HepG2 (cell line): ENCODE measurements around the gene CSNK1E. TPM values are rescaled to one million over a fixed set of nuclear protein-coding genes. Genes with fewer than 3 reads are reported as not detected.
A peak's percentile ranks its signal among the peaks of the same experiment; 100 is the strongest.

Experiments used
- BATF2 ChIP-seq: sonication (generic); formaldehyde crosslinking; IDR thresholded peaks from 2 replicates; pipeline ENCODE4 v1.8.0; 2022; ENCODE audit warnings: mild to moderate bottlenecking, missing genetic modification reagents, moderate library complexity
- FOXC1 ChIP-seq: sonication (generic); formaldehyde crosslinking; IDR thresholded peaks from 2 replicates; pipeline ENCODE4 v1.8.0; 2022; ENCODE audit warnings: mild to moderate bottlenecking, missing genetic modification reagents, borderline replicate concordance
- HCFC1 ChIP-seq: fragments of 150-350 bp; IDR thresholded peaks from 2 replicates; pipeline ENCODE4 v1.6.1; 2014; ENCODE audit warnings: low read depth, low read length
- HDAC1 ChIP-seq: sonication (generic); formaldehyde crosslinking; IDR thresholded peaks from 2 replicates; pipeline ENCODE4 v1.5.1; 2020; ENCODE audit warnings: mild to moderate bottlenecking, missing genetic modification reagents
- IRF2 ChIP-seq: IDR thresholded peaks from 2 replicates; pipeline ENCODE4 v1.6.1; 2018; ENCODE audit warnings: missing genetic modification reagents, missing compliant biosample characterization
- MAFG ChIP-seq: sonication (generic); formaldehyde crosslinking; IDR thresholded peaks from 2 replicates; pipeline ENCODE4 v1.5.1; 2020; ENCODE audit warnings: mild to moderate bottlenecking, missing genetic modification reagents
- MYPOP ChIP-seq: sonication (generic); formaldehyde crosslinking; IDR thresholded peaks from 2 replicates; pipeline ENCODE4 v1.8.1; 2023; ENCODE audit warnings: mild to moderate bottlenecking, moderate library complexity, missing genetic modification reagents
- NBN ChIP-seq: fragments of 450-650 bp; conservative IDR thresholded peaks from 2 replicates; pipeline ENCODE4 v1.6.1; 2017
- PAX8 ChIP-seq: sonication (generic); formaldehyde crosslinking; IDR thresholded peaks from 2 replicates; pipeline ENCODE4 v1.8.0; 2022; ENCODE audit warnings: mild to moderate bottlenecking, missing genetic modification reagents, borderline replicate concordance
- SKI ChIP-seq: fragments of 450-650 bp; IDR thresholded peaks from one replicate; pipeline ENCODE4 v1.6.1; 2018; ENCODE audit warnings: mild to moderate bottlenecking; ENCODE audit not compliant: partially characterized antibody
- STAT6 ChIP-seq: sonication (generic); formaldehyde crosslinking; IDR thresholded peaks from 2 replicates; pipeline ENCODE4 v1.4.0; 2020; ENCODE audit warnings: missing genetic modification reagents, mild to moderate bottlenecking, borderline replicate concordance
- UBTF ChIP-seq: sonication (generic); formaldehyde crosslinking; IDR thresholded peaks from 2 replicates; pipeline ENCODE4 v1.4.0; 2020; ENCODE audit warnings: mild to moderate bottlenecking, missing genetic modification reagents
- YY1 ChIP-seq: IDR thresholded peaks from 2 replicates; pipeline ENCODE4 v1.6.1; 2011; ENCODE audit warnings: low read length, low read depth, moderate library complexity, mild to moderate bottlenecking; ENCODE audit not compliant: insufficient read depth, insufficient replicate concordance
- ZFP41 ChIP-seq: sonication (generic); formaldehyde crosslinking; IDR thresholded peaks from 2 replicates; pipeline ENCODE4 v1.4.0; 2020; ENCODE audit warnings: mild to moderate bottlenecking, missing genetic modification reagents, borderline replicate concordance
- ZFP82 ChIP-seq: sonication (generic); formaldehyde crosslinking; IDR thresholded peaks from 2 replicates; pipeline ENCODE4 v1.5.1; 2020; ENCODE audit warnings: mild to moderate bottlenecking, missing genetic modification reagents, borderline replicate concordance
- ZFP91 ChIP-seq: sonication (generic); formaldehyde crosslinking; IDR thresholded peaks from 2 replicates; pipeline ENCODE4 v1.9.0; 2022; ENCODE audit warnings: missing genetic modification reagents, mild to moderate bottlenecking, borderline replicate concordance
- ZNF235 ChIP-seq: sonication (generic); formaldehyde crosslinking; IDR thresholded peaks from 2 replicates; pipeline ENCODE4 v1.8.1; 2023; ENCODE audit warnings: mild to moderate bottlenecking, missing genetic modification reagents, borderline replicate concordance
- ZNF337 ChIP-seq: sonication (generic); formaldehyde crosslinking; IDR thresholded peaks from 2 replicates; pipeline ENCODE4 v1.5.1; 2020; ENCODE audit warnings: missing genetic modification reagents, low read depth, mild to moderate bottlenecking, borderline replicate concordance
- ZNF746 ChIP-seq: sonication (generic); formaldehyde crosslinking; IDR thresholded peaks from 2 replicates; pipeline ENCODE4 v1.8.0; 2022; ENCODE audit warnings: mild to moderate bottlenecking, missing genetic modification reagents
- polyA plus RNA-seq, 8 experiments: library from polyadenylated mRNA; depleted of rRNA in 3 of 8; stranded (reverse) in 7 of 8; unstranded in 1 of 8; fragments of >200 nt; fragmentation: Illumina TruSeq in 4 of 8; extraction: Trizol in 4 of 8; gene quantifications; 2 replicates each; pipeline versions ENCODE4 v1.2.1 to v1.2.3, GENCODE V29; 2011 to 2016; ENCODE audit warnings: low read depth in 4 of 8, missing spikeins in 1 of 8, mixed read lengths in 1 of 8; ENCODE audit not compliant: insufficient read depth in 1 of 8
- total RNA-seq, 5 experiments: library from RNA; depleted of rRNA; stranded (reverse); fragments of >200 nt; fragmentation: Illumina TruSeq; extraction: Trizol; gene quantifications; 2 replicates each; pipeline ENCODE4 v1.2.3, GENCODE V29; 2016; ENCODE audit warnings: low read depth in 1 of 5

The CSNK1E gene
- total and polyA plus RNA-seq, 2 of the 13 experiments (the other 11 are each of a cell fraction or from before 2014, with no cell fraction given) = 34.7 to 129 TPM

- TF ChIP-seq STAT6 (CRISPR knock-in tag) (no peak), NBN (no peak), PAX8 (CRISPR knock-in tag) (no peak), ZNF235 (CRISPR knock-in tag) (no peak; the same call in 1 of the 2 replicates), IRF2 (CRISPR knock-in tag) (peak; percentile 16; the same call in 1 of the 2 replicates), BATF2 (CRISPR knock-in tag) (no peak), YY1 (peak; percentile 46), FOXC1 (CRISPR knock-in tag) (0 out of 2 replicates have a peak, but pooled peaks have one; percentile 53), UBTF (CRISPR knock-in tag) (no peak; the same call in 1 of the 2 replicates), MYPOP (CRISPR knock-in tag) (no peak), ZFP82 (no peak), ZNF746 (CRISPR knock-in tag) (0 out of 2 replicates have a peak, but pooled peaks have one; percentile 31), SKI (peak; percentile 33), HDAC1 (peak; percentile 56; the same call in 1 of the 2 replicates), ZNF337 (CRISPR knock-in tag) (0 out of 2 replicates have a peak, but pooled peaks have one; percentile 35), ZFP41 (CRISPR knock-in tag) (no peak), HCFC1 (0 out of 2 replicates have a peak, but pooled peaks have one; percentile 8), MAFG (CRISPR knock-in tag) (no peak), ZFP91 (CRISPR knock-in tag) (peak; percentile 15; the same call in 1 of the 2 replicates)
These were observed 55.0 kb downstream of the CSNK1E start (continued) for GRCh38 chr22:38262051-38262795.
